Activated naive CD4-positive, alpha-beta T cell treated with anti-CD3 and anti-CD28 coated beads, Interleukin-2, amount 50 U/mL, for 16 hours (primary cell): ENCODE measurements around the gene GCNA.
"Not testable (repeated sequence)": the region's sequence is repeated elsewhere in the genome, so short reads cannot be mapped to it uniquely, and the experiment has no call there.

Source experiments
- DNase-seq: peaks from one replicate; pipeline ENCODE4 v3.0.0-alpha.2; 2020

GCNA gene

DNA sequence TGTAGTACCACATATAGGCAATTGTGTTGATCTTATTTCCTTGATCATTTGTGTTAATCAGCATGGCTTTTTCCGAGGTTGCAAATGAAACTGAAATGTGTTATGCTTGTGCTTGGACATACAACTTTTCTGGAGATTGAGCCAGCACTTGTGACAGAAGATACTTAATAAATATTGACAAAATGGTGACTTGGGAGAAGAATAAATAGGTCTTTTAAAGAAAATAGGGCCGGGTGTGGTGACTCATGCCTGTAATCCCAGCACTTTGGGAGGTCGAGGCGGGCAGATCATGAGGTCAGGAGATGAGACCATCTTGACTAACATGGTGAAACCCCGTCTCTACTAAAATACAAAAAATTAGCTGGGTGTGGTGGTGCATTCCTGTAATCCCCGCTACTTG is 18.5 kb upstream of the GCNA start:
- DNase-seq: not testable (repeated sequence)

DNA sequence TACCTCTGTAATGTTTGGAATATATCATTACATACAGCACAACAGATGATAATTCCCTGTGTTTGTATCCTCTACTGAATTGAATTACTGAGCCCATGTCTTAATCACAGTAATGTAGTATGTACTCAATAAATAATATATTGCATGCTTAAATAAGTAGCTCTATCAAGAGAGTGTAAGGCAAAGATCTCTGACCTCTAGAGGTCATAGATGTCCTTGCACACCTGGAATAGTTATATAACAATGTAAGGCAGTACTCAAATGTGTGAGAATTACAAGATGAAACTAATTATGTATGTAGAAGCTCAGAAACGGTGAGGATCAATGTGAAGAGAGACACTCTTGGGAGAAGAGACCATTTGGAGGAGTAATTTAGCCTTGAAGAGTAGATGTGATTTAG is 14.3 kb upstream of the GCNA start:
- no peak for DNase-seq

DNA sequence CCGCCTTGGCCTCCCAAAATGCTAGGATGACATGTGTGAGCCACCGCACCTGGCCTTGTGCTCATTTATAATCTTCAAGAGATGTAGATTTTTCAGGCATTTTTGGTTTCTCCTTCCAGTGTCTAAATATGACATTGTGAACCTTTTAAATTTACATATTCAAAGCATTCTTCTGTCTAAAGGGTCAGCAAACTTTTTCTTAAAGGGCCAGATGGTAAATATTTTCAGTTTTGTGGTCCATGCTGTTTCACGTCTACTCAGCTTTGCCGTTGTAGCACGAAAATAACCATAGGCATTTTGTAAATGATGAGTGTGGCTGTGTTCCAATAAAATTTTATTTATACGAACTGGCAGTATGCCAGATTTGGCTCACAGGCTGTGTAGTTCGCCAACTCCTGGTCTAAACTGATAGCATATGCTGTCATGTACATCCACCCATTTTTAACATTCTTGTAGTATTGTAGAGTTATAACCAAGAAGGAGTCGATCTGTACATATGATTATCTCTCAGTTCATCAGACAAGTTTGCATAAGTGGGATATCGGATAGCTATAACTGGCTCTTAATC is 12.7 kb upstream of the GCNA start:
- no peak for DNase-seq

DNA sequence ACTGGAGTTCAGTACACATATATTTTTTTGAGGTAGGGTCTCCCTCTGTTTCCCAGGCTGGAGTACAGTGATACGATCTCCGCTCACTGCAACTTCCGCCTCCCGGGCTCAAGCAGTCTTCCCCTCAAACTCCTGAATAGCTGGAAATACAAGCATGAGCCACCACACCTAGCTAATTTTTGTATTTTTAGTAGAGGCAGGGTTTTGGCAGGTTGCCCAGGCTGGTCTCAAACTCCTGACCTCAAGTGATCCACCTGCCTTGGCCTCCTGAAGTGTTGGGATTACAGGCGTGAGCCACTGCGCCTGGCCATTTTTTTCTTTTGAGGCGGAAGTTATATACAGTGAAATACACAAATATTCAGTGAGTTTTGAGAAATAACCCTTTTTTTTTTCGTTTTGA is 6.8 kb upstream of the GCNA start:
- not testable (repeated sequence) for DNase-seq

DNA sequence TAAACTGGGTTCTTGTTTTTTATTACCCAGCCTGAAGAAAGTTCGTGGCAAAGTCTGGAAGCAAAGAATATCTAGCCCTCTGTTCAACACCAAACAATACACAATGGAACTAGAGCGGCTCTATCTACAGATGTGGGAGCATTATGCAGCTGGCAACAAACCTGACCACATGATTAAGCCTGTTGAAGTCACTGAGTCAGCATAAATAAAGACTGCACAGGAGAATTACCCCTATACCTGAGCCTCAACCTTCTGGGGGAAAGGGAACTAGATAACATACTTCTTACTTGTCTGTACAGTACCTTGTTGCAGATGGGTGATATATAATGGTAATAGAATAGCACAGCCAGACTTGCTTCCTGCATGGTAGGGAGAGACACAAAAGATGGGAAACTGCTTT is 4.6 kb upstream of the GCNA start:
- no peak for DNase-seq

DNA sequence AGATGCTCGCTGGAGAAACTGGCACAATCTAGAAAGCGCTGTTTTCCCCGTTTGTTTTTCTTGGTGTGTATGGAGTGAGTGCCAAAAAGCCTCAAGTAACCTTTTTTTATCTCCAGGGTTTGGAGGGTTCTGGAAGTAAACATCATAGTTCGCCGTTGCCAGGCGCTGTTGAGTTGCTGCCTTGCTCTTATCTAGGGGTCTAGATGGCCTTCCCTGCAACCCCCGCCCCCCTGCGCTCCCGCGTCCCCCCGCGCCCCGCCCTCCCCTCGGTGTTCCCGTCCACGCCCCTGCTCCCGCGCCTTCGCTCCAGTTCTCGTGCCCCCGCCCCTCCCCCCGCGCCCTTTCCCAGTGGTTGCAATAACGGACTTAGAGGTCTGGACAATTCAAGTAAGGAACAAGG is 555 bp upstream of the GCNA start:
- no peak for DNase-seq

DNA sequence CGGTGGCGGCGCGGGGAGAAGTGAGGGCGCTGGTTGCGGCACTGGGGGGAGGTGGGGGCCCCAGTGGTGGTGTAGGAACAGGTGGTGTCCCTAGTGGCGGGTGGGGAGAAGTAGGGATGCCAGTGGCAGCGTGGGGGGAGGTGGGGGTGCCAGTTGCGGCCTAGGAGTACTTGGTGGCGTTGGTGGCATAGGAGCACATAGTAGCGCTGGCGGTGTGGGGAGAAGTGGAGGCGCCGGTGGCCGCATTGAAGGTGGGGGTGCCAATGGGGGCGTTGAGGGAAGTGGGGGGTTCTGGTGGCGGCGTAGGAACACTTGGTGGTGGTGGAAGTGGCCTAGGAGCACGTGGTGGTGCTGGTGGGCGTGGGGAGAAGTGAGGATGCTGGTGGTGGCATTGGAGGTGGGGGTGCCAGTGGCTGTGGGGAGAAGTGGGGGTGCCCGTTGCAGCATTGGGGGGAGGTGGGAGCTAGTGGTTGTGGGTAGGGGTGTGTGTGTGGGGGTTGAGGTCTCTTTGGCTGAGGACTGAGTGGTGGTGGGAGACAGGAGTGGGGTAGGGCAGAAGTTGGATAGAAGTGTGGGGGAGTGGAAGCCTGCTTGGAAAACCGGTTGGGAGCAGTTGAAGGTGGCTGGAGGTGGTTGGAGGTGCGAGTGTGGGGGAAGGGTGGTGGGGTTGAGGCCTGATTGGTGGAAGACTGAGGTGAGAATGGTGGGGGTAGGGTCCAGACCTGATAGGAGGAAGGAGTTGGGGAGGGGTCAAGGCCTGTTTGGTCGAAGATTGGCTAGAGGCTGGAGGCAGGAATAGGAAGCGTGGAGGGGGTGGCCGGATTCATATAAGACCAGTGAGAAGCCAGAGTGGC is 1.1 kb downstream of the GCNA start:
- no peak for DNase-seq

DNA sequence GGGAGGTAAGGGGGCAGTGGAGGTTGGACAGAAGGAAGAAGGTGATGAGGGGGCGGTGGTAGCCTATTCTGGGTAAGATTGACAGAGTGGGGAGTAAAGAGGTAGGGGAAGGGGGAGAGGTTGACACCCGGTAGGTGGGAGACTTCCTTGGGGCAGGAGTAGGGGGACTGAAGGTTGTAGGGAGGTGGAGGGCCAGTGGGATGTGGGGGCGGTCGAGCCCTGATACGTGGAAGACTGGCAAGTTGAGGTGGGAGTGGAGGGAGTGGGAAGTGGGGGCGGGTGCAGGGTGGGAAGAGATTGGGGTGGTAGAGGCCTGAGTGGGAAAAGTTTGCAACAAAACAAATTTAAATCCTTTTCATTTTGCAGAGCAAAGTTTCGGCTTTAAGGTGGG is 1.7 kb downstream of the GCNA start:
- DNase-seq: no peak

DNA sequence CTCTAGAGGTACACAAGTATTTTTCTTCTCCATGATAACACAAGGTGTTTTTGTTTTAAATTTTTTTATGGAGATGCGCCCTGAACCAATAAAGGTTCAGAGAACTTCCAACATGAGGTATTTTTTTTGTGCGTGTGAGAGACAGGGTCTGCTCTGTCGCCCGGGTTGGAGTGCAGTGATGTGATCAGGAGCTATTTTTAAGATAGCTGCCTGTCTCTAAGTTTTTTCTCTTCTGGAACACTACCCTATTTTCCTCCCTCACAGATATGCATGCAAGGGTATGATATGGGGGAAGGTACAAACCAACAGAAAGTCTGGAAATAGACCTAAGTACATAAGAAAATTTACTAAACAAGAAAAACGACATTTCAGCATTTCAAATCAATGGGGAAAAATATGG is 3.0 kb downstream of the GCNA start:
- DNase-seq: no peak

DNA sequence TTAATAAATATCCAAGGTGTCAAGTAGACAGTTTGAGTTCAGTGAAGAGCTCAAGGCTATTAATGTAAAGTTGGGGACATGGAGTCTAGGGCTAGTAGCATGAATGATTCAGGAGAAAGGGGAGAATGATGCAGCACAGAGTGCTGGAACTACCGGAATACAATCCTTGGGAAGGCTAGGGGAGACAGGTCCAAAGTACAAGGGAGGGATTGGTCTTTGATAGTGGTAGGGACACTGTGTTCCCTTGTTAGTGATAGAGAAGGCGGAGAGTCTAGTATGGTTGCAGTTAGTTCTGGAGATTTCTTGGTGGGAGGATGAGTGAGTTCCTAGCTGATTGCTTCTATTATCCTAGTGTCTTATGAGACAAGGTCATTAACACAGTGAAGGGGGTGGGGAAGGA is 8.7 kb downstream of the GCNA start:
- DNase-seq: no peak

DNA sequence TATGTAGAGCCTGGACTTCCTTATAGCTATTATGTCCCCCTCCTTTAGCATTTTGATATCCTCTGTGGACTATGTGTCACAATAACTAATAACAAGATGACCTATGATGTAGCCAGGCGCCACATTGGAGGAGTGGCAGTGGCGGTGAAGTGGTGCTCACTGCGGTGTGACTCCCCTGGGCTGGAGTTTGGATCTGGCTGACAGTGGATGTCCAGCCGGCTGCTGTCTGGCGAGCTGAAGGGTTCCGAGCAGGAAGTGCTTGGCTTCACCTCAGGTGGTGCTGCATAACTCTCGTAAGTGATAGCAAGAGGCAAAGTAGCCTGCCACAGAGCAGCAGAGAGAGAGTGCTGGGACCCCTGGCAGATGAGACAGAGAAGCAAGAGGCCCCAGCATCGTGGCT is 15.0 kb downstream of the GCNA start:
- DNase-seq: not testable (repeated sequence)

DNA sequence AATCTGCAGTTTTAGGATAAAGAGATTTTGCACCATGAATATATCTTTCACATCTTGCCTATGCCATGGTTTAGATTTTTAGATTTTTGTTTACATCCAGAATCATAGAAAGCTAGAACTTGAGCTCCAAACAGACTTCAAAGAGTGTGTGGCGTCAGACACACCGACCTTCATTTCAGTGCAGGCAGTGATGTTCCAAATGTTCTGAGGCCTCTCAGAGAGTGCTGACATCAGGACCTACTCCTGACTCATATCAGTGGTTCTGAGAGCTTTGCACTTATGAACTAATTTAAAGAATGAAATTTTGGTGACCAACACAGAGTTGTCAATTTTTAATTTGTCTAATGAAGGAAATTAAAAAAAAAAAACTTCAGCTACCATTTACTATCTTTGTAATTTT is 21.7 kb downstream of the GCNA start:
- DNase-seq: no peak

DNA sequence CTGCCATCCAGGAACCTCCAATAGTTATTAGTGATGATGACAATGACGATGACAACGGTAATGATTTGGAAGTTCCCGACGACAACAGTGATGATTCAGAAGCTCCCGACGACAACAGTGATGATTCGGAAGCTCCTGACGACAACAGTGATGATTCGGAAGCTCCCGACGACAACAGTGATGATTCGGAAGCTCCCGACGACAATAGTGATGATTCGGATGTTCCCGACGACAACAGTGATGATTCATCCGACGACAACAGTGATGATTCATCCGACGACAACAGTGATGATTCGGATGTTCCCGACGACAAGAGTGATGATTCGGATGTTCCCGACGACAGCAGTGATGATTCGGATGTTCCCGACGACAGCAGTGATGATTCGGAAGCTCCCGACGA is 25.4 kb downstream of the GCNA start:
- DNase-seq: no peak

DNA sequence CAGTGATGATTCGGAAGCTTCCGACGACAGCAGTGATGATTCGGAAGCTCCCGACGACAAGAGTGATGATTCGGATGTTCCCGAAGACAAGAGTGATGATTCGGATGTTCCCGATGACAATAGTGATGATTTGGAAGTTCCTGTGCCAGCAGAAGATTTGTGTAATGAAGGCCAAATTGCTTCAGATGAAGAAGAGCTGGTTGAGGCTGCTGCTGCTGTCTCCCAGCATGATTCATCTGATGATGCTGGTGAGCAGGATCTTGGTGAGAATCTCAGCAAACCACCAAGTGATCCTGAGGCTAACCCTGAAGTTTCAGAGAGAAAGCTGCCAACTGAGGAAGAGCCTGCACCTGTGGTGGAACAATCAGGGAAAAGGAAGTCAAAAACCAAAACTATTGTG is 25.9 kb downstream of the GCNA start:
- no peak for DNase-seq

DNA sequence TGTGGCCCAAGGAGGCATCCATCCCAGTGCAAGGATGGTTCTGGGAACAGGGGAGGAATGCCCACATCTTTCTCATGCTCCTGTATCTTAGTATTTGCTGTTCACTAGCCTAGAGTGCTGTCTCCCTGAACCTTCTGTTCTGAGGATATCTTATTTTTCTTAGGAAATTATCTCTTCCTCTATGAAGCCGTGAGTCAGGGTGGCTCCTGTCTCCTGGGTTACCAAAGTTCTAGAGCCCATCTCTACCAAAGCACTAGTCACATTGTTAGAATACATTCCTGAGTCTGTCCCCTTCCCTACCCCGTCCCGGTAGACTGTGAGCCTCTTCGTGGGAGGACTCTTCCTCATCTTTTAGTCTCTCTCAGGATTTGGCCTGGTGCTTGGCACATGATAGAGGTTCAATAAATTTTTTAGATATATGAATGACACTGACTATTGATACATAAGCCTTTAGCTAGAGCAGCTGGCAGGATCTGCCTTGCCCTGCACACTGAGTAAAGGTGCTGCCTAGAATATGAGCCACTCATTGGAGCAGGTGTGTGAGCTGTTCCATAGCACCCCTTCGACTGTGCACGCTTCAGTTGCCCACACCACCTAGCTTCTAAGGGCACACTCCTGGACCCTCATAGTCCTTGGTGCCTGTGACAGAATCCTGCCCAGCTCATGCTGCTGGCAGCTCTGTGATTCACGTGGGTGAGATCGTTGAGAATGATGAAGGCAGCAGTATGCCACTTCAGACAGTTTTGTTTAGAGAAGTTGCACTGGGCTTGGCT is 26.7 kb downstream of the GCNA start:
- DNase-seq: no peak

DNA sequence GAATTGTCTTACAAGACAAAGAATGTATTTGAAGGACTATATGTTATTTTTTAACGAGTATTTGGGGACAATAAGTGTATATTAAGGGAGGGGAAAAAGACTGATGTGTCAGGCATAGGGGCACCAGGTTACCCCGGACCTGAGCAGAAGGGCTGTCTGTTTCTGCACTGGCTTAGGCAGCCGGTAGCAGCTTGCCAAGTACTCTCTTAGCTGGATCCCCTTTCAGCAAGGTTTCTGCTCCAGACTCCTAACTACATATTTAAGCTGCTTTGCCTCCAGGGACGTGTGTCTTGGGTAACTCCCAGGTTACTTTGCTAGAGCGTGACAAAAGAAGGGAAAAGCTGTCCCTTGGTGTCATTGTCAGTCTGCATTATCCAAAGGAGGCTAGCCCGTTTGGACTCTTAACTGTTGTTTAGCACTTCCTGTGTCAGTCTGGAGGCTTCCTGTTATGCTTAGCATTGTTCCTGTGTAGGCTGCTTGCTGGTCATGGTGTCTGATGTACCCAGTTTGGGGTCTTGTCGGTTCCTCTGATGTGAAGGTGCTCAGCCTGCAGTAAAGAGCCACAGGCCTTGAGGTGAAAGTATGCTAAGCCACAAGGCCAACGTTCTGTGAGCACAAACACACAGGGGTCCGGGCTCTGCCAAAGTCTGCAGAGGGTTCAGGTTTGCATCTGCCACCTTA is 28.4 kb downstream of the GCNA start:
- no peak for DNase-seq

DNA sequence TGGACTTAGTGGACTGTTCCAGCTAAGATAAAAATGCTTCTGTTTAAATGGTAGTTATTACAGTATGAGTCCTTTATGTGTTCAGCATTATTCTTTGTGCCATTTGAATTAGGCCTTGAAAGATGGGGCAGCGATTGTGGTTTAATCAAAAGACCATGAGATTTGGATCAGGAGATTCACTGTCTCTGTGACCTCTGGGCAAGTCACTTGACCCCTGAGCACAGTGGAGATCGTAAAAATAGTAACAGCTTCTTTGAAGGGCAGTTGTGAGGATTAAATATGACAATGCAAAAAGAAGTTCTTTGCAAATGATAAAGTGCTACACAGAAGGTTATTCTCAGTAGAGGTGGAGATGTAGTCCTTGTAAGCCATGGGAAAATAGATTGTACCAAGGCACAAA is 29.3 kb downstream of the GCNA start:
- DNase-seq: no peak

DNA sequence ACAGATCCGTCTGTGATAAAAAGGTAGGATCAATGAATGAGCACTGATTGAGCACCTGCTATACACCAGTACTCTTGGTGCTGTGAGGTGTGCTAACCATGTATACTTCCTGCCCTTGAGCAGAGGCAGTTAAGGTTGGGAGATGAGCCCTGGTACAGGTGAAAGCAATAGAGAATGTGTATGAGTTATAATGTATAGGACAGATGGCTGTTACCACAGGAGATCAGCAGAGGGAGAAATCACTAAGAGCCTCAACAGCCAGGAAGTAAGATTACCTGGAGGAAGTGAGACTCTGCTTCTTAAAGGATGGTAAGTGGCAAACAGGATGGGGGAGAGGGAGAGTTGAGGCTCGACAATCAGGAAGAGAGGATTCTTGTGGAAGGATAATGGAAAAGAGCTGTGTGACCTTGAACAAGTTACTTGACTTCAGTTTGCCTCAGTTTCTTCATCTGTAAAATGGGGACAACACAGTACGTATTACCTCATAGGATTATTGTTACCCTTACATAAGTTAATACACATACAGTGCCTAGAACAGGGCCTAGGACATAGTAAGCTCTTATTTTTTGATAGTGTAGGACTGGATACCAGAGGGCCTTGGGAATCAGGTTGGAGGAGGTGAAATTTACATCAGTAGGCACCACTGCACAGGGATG is 31.0 kb downstream of the GCNA start:
- DNase-seq: no peak

DNA sequence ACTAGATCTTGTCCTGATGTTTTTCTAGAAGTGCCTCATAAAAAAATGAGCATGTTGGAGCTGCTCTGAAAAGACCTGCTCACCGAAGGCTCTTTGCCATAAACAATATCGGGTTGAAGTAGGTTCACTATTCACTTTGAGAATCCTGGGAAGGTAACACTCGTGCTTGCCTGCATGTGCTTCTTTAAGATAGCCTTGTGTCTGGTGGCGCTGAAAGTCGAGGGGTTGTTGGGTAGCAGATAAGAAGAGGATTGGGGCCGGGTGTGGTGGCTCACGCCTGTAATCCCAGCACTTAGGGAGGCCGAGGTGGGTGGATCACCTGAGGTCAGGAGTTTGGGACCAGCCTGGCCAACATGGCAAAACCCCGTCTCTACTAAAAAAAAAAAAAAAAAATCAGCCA is 33.5 kb downstream of the GCNA start:
- DNase-seq: not testable (repeated sequence)

DNA sequence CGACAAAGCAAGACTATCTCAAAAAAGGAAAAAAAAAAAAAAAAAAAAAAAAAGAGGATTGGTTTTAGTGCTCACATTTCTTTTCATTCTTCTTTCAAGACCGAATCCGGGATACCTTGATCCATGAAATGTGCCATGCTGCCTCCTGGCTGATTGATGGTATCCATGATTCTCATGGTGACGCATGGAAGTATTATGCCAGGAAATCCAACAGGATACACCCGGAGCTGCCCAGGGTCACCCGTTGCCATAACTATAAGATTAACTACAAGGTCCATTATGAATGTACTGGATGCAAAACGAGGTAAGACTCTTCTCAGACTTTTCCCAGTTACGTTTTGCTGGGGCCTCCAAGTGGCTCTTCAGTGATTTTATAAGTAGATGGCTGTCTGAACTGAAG is 34.0 kb downstream of the GCNA start:
- DNase-seq: no peak

DNA sequence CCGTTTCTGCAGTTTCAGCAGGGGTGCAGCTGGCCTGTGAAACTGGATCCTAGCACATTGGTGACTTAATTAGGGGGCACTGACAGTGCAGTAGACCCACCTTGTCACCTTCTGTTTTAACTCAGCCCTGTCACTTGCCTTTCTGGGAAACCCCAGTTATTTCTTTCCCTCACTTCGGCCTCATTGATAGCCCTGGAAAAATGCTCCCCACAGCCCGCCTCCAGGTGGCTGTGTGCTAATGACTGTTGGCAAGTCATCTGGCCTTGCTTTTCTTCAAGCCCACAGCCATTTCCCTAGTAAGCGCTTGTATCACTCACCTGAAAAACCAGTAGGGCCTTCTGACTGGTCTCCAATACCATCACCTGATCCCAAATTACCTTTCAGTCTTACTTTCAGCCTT is 36.8 kb downstream of the GCNA start:
- DNase-seq: no peak

DNA sequence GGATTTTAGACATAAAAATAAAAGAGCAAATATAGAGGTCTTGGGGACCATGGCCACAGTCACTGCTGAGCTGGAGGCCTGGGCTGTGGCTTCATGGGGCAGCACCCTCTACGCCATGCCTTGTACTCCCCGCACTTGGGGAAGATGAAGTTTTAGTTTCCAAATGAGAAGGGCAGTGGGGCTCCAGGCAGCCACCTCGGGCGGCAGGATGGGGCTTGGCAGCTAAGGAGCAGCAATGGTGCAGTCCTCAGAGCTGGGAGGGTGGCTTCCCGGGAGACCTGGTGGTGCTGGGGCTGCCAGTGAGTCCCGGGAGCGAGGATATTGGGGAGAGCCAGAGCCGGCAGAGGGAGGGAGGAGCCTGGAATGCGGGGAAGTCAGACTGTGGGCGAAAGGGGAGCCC is 37.7 kb downstream of the GCNA start:
- DNase-seq: no peak
